H1 (cell line): ENCODE results near the gene TRAPPC6A. TPM values are rescaled to one million over a fixed set of nuclear protein-coding genes. Genes with fewer than 3 reads are reported as not detected.

Experiments
- CTCF ChIA-PET: fragments of 300-600 bp; sonication (Branson Sonifier 250); formaldehyde crosslinking; loops from one replicate; lab custom pipeline; 2021; ENCODE audit not compliant: partially characterized antibody; lab: Charles Lee
- POLR2A ChIA-PET: fragments of 300-600 bp; sonication (Branson Sonifier 250); formaldehyde crosslinking; loops from one replicate; lab custom pipeline; 2021; ENCODE audit warnings: inconsistent platforms; ENCODE audit not compliant: partially characterized antibody; lab: Charles Lee
- DNase-seq, 2 experiments: peaks; one replicate each; pipeline versions ENCODE4 v3.0.0 to v3.0.0-alpha.2; 2010 to 2022; ENCODE audit warnings: low spot score in 2 of 2, low read depth in 1 of 2, mixed read lengths in 1 of 2
- FAIRE-seq: peaks from 2 replicates; lab custom pipeline; 2011; peaks lifted over from hg19 to GRCh38; lab: Jason Lieb, UNC
- H2AFZ ChIP-seq: 2 replicates; pipeline ENCODE4 v1.8.1; 2012; ENCODE audit warnings: low read length, inconsistent platforms
- H2AK5ac ChIP-seq: 2 replicates; pipeline ENCODE4 v1.6.1; 2013; ENCODE audit warnings: low read depth, low read length
- H2BK120ac ChIP-seq: replicated peaks from 2 replicates; pipeline ENCODE3; 2013; ENCODE audit warnings: low read depth, low read length, inconsistent platforms
- H2BK12ac ChIP-seq: 2 replicates; pipeline ENCODE4 v1.6.1; 2013; ENCODE audit warnings: low read depth, low read length
- H2BK15ac ChIP-seq: 2 replicates; pipeline ENCODE4 v1.6.1; 2013; ENCODE audit warnings: low read length
- H2BK20ac ChIP-seq: 2 replicates; pipeline ENCODE4 v1.6.1; 2013; ENCODE audit warnings: low read length
- H2BK5ac ChIP-seq: 2 replicates; pipeline ENCODE4 v1.6.1; 2013; ENCODE audit warnings: low read depth, low read length
- H3K14ac ChIP-seq: 2 replicates; pipeline ENCODE4 v1.6.1; 2013; ENCODE audit warnings: inconsistent platforms; ENCODE audit not compliant: insufficient read length
- H3K18ac ChIP-seq: 2 replicates; pipeline ENCODE4 v1.6.1; 2013; ENCODE audit warnings: low read length; ENCODE audit errors: extremely low read depth
- H3K23ac ChIP-seq: 2 replicates; pipeline ENCODE4 v1.6.1; 2013; ENCODE audit warnings: inconsistent platforms; ENCODE audit not compliant: insufficient read length
- H3K23me2 ChIP-seq: 2 replicates; pipeline ENCODE4 v1.6.1; 2013; ENCODE audit warnings: low read depth, low read length
- H3K27ac ChIP-seq: 2 replicates; pipeline ENCODE4 v1.6.1; 2011; ENCODE audit warnings: low read depth, low read length, inconsistent platforms
- H3K27me3 ChIP-seq, 4 experiments: replicated peaks in 1 of 4; 1 replicate in 1 of 4; 2 replicates in 3 of 4; pipeline versions ENCODE4 v1.6.1 to v1.8.1; 2011 to 2013; ENCODE audit warnings: low read length in 3 of 4, mild to moderate bottlenecking in 3 of 4, inconsistent platforms in 2 of 4, mixed read lengths in 2 of 4, moderate library complexity in 1 of 4; ENCODE audit not compliant: control insufficient read depth in 3 of 4, insufficient read depth in 3 of 4; ENCODE audit errors: extremely low read depth in 1 of 4
- H3K36me3 ChIP-seq, 4 experiments: 2 replicates each; pipeline versions ENCODE4 v1.6.1 to v1.8.1; 2011 to 2013; ENCODE audit warnings: mild to moderate bottlenecking in 4 of 4, low read length in 3 of 4, moderate library complexity in 2 of 4, control low read depth in 1 of 4, inconsistent platforms in 1 of 4; ENCODE audit not compliant: insufficient read depth in 4 of 4, control insufficient read depth in 2 of 4
- H3K4ac ChIP-seq: replicated peaks from 2 replicates; pipeline ENCODE3; 2013; ENCODE audit warnings: low read length, low read depth, mixed read lengths, inconsistent platforms; ENCODE audit not compliant: insufficient read length
- H3K4me1 ChIP-seq, 4 experiments: replicated peaks in 1 of 4; 1 replicate in 1 of 4; 2 replicates in 3 of 4; pipeline versions ENCODE4 v1.6.1 to v1.8.1; 2011 to 2013; ENCODE audit warnings: low read length in 3 of 4, inconsistent platforms in 2 of 4, mixed read lengths in 1 of 4; ENCODE audit not compliant: insufficient read depth in 4 of 4, control insufficient read depth in 3 of 4
- H3K4me2 ChIP-seq, 2 experiments: 2 replicates each; pipeline versions ENCODE4 v1.6.1 to v1.8.1; 2011 to 2013; ENCODE audit warnings: low read depth in 2 of 2, low read length in 2 of 2, control low read depth in 1 of 2, inconsistent platforms in 1 of 2, mild to moderate bottlenecking in 1 of 2; ENCODE audit not compliant: insufficient read depth in 1 of 2
- H3K4me3 ChIP-seq, 4 experiments: fragments of 200-600, 300-600 bp in 1 of 4; sonication (generic), shearing (Covaris generic), sonication (Bioruptor Twin) in 1 of 4; 2 replicates each; pipeline versions ENCODE4 v1.5.1 to v1.8.1; 2011 to 2016; ENCODE audit warnings: low read length in 4 of 4, low read depth in 3 of 4, control low read depth in 2 of 4, inconsistent platforms in 2 of 4, mild to moderate bottlenecking in 2 of 4, mixed read lengths in 1 of 4, moderate library complexity in 1 of 4; ENCODE audit not compliant: insufficient read depth in 2 of 4; ENCODE audit errors: extremely low read depth in 1 of 4
- H3K56ac ChIP-seq: replicated peaks from 2 replicates; pipeline ENCODE3; 2013; ENCODE audit warnings: low read depth, mild to moderate bottlenecking, mixed read lengths, low read length, inconsistent platforms; ENCODE audit not compliant: insufficient read length
- H3K79me1 ChIP-seq: 2 replicates; pipeline ENCODE4 v1.6.1; 2013; ENCODE audit warnings: low read depth, low read length, control low read depth
- H3K79me2 ChIP-seq, 2 experiments: 2 replicates each; pipeline versions ENCODE4 v1.6.1 to v1.8.1; 2012 to 2013; ENCODE audit warnings: low read length in 2 of 2, mild to moderate bottlenecking in 2 of 2, inconsistent platforms in 1 of 2; ENCODE audit not compliant: insufficient read depth in 2 of 2, control insufficient read depth in 1 of 2
- H3K9ac ChIP-seq, 4 experiments: replicated peaks in 1 of 4; 1 replicate in 1 of 4; 2 replicates in 3 of 4; pipeline versions ENCODE4 v1.6.1 to v1.8.1; 2011 to 2013; ENCODE audit warnings: low read depth in 3 of 4, low read length in 3 of 4, control low read depth in 2 of 4, mild to moderate bottlenecking in 2 of 4, moderate library complexity in 2 of 4, inconsistent platforms in 1 of 4; ENCODE audit errors: extremely low read depth in 1 of 4
- H3K9me3 ChIP-seq, 2 experiments: 2 replicates each; pipeline versions ENCODE4 v1.6.1 to v1.8.1; 2012 to 2013; ENCODE audit warnings: mild to moderate bottlenecking in 2 of 2, moderate library complexity in 2 of 2, control low read depth in 1 of 2, inconsistent platforms in 1 of 2, low read depth in 1 of 2, low read length in 1 of 2, mixed read lengths in 1 of 2; ENCODE audit not compliant: insufficient read depth in 2 of 2
- H4K20me1 ChIP-seq, 2 experiments: replicated peaks in 1 of 2; 2 replicates each; pipeline versions ENCODE3 to v1.8.1; 2011 to 2013; ENCODE audit warnings: inconsistent platforms in 2 of 2, low read length in 2 of 2, mild to moderate bottlenecking in 1 of 2; ENCODE audit not compliant: insufficient read depth in 2 of 2, control insufficient read depth in 1 of 2
- H4K5ac ChIP-seq: 2 replicates; pipeline ENCODE4 v1.6.1; 2013; ENCODE audit warnings: low read length, low read depth, mixed read lengths, inconsistent platforms; ENCODE audit not compliant: insufficient read length
- H4K8ac ChIP-seq: 2 replicates; pipeline ENCODE4 v1.8.0; 2013; ENCODE audit warnings: mild to moderate bottlenecking, moderate library complexity, low read length, inconsistent platforms; ENCODE audit not compliant: insufficient read depth; ENCODE audit errors: extremely low read depth
- H4K91ac ChIP-seq: replicated peaks from 2 replicates; pipeline ENCODE3; 2013; ENCODE audit warnings: low read length, mixed read lengths, inconsistent platforms; ENCODE audit not compliant: insufficient read length
- ASH2L ChIP-seq: fragments of 200-600, 300-600 bp; sonication (generic); IDR thresholded peaks from one replicate; pipeline ENCODE4 v1.7.1; 2017; ENCODE audit warnings: low read length
- BRCA1 ChIP-seq: IDR thresholded peaks from 2 replicates; pipeline ENCODE4 v1.6.1; 2012; ENCODE audit warnings: low read depth, low read length, improper control_type of control experiment
- EGR1 ChIP-seq: IDR thresholded peaks from 2 replicates; pipeline ENCODE4 v1.6.1; 2011; ENCODE audit warnings: low read depth, low read length, borderline replicate concordance
- FOSL1 ChIP-seq: IDR thresholded peaks from 2 replicates; pipeline ENCODE4 v1.6.1; 2011; ENCODE audit warnings: mild to moderate bottlenecking, low read depth, low read length, moderate library complexity; ENCODE audit not compliant: insufficient read depth
- JUND ChIP-seq: IDR thresholded peaks from 2 replicates; pipeline ENCODE4 v1.6.1; 2011; ENCODE audit warnings: mild to moderate bottlenecking, improper control_type of control experiment, low read length
- KDM1A ChIP-seq: fragments of 200-600, 300-600 bp; sonication (generic); IDR thresholded peaks from 2 replicates; pipeline ENCODE4 v1.7.1; 2016; ENCODE audit warnings: mild to moderate bottlenecking, low read length, borderline replicate concordance
- SP1 ChIP-seq: IDR thresholded peaks from 2 replicates; pipeline ENCODE4 v1.6.1; 2011; ENCODE audit warnings: low read depth, low read length
- SP2 ChIP-seq: IDR thresholded peaks from 2 replicates; pipeline ENCODE4 v1.6.1; 2012; ENCODE audit warnings: mild to moderate bottlenecking, low read length, inconsistent platforms
- WGBS, 2 experiments: shearing (Covaris generic) in 1 of 2; methylation state at CpG; one replicate each; pipeline versions ENCODE4 v1.1.6 to v1.1.7; 2013 to 2015; ENCODE audit warnings: low lambda C conversion rate in 2 of 2, mixed read lengths in 2 of 2, inconsistent platforms in 1 of 2, low coverage in 1 of 2, missing lambda C conversion rate in 1 of 2; ENCODE audit not compliant: insufficient replicate concordance in 2 of 2, insufficient coverage in 1 of 2, insufficient read length in 1 of 2; ENCODE audit errors: extremely low coverage in 1 of 2, missing lambda C conversion rate in 1 of 2; 5-methylcytosine and 5-hydroxymethylcytosine counted together
- polyA plus RNA-seq, 7 experiments: library from polyadenylated mRNA; depleted of rRNA in 3 of 7; stranded (reverse) in 5 of 7; unstranded in 2 of 7; fragments of >200 nt in 5 of 7; fragments of 200-250 nt in 2 of 7; gene quantifications; 1 replicate in 5 of 7; 2 replicates in 1 of 7; 4 replicates in 1 of 7; pipeline versions ENCODE4 v1.2.1 to v1.2.3, GENCODE V29; 2011 to 2013; ENCODE audit warnings: missing spikeins in 2 of 7, mixed read lengths in 2 of 7
- total RNA-seq: library from RNA; stranded (reverse); fragmentation: NEBNext Ultra II Directional; extraction: Animal tissue kit (Norgen Biotek cat#: 25700); gene quantifications from 2 replicates; pipeline ENCODE4 v1.2.1, GENCODE V29; 2021
- TF ChIP-seq, protein P1 (sequence below): IDR thresholded peaks from 2 replicates; pipeline ENCODE4 v1.6.1; 2012; ENCODE audit warnings: inconsistent platforms
- TF ChIP-seq, protein P2 (sequence below): IDR thresholded peaks from 2 replicates; pipeline ENCODE4 v1.6.1; 2011; ENCODE audit warnings: low read length, improper control_type of control experiment

The TRAPPC6A gene
- total and polyA plus RNA-seq, 2 of the 8 experiments (the other 6 are each of a cell fraction or from before 2014, with no cell fraction given), result 31.8 to 130 TPM

DNA sequence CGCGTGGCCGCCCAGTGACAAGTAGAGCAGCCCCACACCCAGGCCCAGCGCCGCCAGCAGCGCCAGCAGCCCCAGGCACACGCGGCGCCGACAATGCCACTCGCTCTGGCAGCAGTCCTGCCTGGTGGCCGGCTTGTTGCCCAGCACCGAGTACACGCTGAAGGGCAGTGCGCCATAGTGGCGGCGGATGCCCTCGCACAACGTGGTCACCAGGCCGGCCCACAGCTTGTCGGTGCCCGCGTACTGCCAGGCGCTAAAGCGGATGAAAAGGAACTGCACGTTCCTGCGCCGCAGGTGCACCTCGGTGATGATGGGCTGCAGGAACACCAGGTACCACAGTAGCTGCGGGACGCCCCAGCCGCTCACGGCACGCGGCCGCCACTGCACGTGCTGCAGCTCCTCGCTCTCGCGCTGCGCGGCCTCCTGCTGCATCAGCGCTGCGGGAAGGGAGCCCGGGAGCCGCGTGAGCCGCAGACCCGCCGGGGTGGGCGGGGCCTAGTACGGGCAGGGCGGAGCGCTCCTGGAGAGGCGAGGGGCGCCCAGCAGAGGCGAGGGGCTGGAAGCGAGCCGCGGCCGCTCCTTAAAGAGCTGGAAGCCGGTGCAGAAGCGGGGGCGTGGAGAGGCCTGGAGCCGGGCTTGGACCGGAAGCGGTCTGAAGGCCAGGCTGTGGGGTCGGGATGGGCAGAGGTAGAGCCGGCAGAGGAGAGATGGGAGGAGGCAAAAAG lies 24.5 kb downstream of the TRAPPC6A start:
- H3K4me2 ChIP-seq, result peak overlapping the region; percentile 72 to 77
- DNase-seq (peak in 1 of 2 experiments; percentile 86), FAIRE-seq (no peak)
- ChIA-PET POLR2A (interaction anchor here (0.6 to 3.5 kb wide), 12 partner anchors 8 to 466 kb away, joined by 3 to 21 read pairs (median 4); partner anchors contain the start of genes NKPD1, PPP1R37 and TRAPPC6A), CTCF (interaction anchor here (1.0 to 2.3 kb wide), 9 partner anchors 10 to 201 kb away, joined by 3 to 10 read pairs (median 5); partner anchors contain the start of genes BLOC1S3 and TRAPPC6A)
- H4K5ac ChIP-seq, result no peak overlapping the region
- peaks cover 0 to 8% of the 10 kb centered on the region in 2 experiments; a peak in 1 of 4 replicates for H3K9me3 ChIP-seq
- H2BK15ac ChIP-seq, result peak overlapping the region; percentile 88; the same call in 1 of the 2 replicates
- no peak overlapping the region; the same call in 1 of the 2 replicates for H4K8ac ChIP-seq
- no peak overlapping the region for H2AK5ac ChIP-seq
- peak overlapping the region; percentile 53 for H3K4ac ChIP-seq
- 22% methylated on average over 64 of the region's 69 CpGs; no CpG with 5 or more reads in 1 of the 2 experiments for whole genome bisulfite sequencing, 2 experiments
- H2AFZ ChIP-seq, result peak overlapping the region; percentile 77; the same call in 1 of the 2 replicates
- H3K36me3 ChIP-seq, result 0 out of 8 replicates have a peak, but pooled peaks cover 0 to 2% (median 0%) of the 10 kb centered on the region in 4 experiments
- H2BK120ac ChIP-seq, result no peak overlapping the region
- H3K27me3 ChIP-seq, result peaks cover 16 to 49% (median 40%) of the 10 kb centered on the region in 4 experiments
- H3K18ac ChIP-seq, result peak overlapping the region; percentile 95
- H3K4me3 ChIP-seq, result peak overlapping the region; percentile 17 to 55 (median 29)
- H4K91ac ChIP-seq, result peak overlapping the region; percentile 72
- no peak overlapping the region for H3K27ac ChIP-seq
- no peak overlapping the region for H3K14ac ChIP-seq
- H3K79me2 ChIP-seq, result no peaks in the 10 kb centered on the region
- H3K79me1 ChIP-seq, result no peaks in the 10 kb centered on the region; the same call in 1 of the 2 replicates
- H4K20me1 ChIP-seq, result peaks cover 0 to 14% of the 10 kb centered on the region in 2 experiments
- H2BK20ac ChIP-seq, result no peak overlapping the region
- peak overlapping the region; percentile 12 for H3K56ac ChIP-seq
- H3K23me2 ChIP-seq, result peaks cover 9% of the 10 kb centered on the region; the same call in 1 of the 2 replicates
- peak overlapping the region; percentile 88; the same call in 1 of the 2 replicates for H2BK12ac ChIP-seq
- no peak overlapping the region for H3K9ac ChIP-seq
- peak overlapping the region; percentile 26; the same call in 1 of the 2 replicates for H2BK5ac ChIP-seq
- H3K23ac ChIP-seq, result no peak overlapping the region
- peaks cover 0 to 13% (median 3%) of the 10 kb centered on the region in 4 experiments; a peak in 6 of 7 replicates for H3K4me1 ChIP-seq
- TF ChIP-seq EGR1, result peak; percentile 83; the same call in 1 of the 2 replicates
- TF ChIP-seq, protein P1, sequence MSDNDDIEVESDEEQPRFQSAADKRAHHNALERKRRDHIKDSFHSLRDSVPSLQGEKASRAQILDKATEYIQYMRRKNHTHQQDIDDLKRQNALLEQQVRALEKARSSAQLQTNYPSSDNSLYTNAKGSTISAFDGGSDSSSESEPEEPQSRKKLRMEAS, result peak; percentile 92
- no peak for TF ChIP-seq SP2
- no peak for TF ChIP-seq ASH2L
- no peak for TF ChIP-seq SP1
- TF ChIP-seq FOSL1, result no peak
- no peak for TF ChIP-seq JUND
- TF ChIP-seq KDM1A, result no peak
- TF ChIP-seq, protein P2, sequence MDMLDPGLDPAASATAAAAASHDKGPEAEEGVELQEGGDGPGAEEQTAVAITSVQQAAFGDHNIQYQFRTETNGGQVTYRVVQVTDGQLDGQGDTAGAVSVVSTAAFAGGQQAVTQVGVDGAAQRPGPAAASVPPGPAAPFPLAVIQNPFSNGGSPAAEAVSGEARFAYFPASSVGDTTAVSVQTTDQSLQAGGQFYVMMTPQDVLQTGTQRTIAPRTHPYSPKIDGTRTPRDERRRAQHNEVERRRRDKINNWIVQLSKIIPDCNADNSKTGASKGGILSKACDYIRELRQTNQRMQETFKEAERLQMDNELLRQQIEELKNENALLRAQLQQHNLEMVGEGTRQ, result no peak
- no peak for TF ChIP-seq BRCA1
